Fibroblast of skin of left quadriceps (primary cell): ENCODE data around the gene TRIM63.

Source experiments
- DNase-seq, 2 experiments: peaks; one replicate each; pipeline ENCODE4 v3.0.0-alpha.2; 2013; ENCODE audit warnings: low read depth in 2 of 2

TRIM63 gene

DNA sequence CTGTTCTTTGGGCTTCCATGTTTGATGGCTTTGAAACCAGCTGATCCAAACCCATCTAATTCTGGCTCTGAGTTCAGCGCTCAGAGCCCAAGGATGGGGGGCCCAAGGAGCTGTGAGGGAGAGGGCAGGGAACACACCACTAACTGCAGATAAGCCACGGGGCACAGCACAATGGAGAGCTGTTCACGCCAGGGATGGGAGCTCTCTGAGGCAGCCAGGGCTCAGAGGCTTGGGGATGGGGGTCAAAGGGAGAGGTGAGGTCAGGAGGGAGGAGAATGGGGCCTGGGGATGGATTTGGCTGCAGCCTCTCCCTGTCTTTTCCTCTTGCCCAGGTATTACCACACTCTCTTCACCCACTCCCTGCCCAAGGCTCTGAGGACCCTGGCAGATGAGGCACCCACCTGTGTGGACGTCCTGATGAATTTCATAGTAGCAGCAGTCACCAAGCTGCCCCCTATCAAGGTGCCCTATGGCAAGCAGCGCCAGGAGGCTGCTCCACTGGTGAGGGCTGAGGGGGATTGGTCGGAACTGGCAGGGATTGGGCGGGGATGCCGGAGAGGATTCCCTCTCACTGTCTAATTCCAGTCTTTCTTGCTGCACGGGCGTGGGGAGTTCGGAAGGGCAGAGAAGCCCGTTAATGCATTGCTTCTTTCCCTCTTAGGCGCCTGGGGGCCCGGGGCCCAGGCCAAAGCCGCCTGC lies 32.8 kb downstream of the TRIM63 start:
- DNase-seq = no peak

- no peak for DNase-seq
Observed at GRCh38 chr1:26032656-26033357, 34.6 kb downstream of the TRIM63 start.

DNA sequence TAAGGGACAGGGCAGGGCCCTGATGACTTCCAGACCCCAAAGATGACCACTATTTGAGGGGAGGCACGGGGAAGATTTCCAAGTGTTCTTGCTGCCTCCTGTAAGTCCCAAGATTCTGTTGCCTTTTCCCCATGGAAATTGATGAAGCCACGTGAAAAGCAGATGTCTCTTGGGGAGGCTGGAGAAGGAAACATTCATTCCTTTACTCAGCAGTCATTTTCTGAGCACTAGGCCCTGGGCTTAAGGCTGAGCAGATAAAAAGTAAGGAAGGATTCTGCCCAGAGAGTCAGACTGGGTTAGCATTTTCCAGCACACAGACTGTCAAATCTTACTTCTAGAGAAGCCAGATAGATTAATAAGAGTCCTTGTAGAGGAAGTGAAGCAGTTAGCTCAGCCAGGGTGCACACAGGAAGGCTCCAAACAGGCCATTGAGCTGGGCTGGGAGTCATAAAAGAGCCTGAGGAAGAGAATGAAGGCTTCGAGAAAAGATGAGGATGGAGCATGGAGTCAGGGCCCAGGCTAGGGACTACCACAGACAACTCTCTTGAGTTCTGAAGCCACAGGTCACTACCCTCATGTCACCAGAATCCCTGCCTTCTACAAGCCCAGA lies 35.7 kb downstream of the TRIM63 start:
- peak; percentile 48 to 53 for DNase-seq

DNA sequence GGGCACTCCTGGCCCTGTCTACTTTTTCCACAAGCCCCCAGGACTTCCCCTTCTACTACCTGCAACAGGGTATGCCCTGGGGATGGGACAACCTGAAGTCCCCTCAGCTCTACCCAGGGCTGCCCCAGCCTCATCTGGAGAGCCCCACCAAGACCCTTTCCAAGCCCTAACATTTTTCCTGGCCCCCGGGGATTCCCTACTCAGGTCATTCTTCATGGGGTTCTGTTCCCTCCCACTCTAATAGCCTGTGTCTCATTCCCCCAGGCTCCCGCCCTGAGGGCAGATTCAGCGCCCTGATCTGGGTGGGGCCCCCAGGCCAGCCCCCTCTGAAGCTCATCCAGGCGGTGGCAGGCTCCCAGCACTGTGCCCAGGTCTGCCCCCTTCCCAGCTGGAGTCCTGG lies 36.2 kb downstream of the TRIM63 start:
- no peak for DNase-seq

DNA sequence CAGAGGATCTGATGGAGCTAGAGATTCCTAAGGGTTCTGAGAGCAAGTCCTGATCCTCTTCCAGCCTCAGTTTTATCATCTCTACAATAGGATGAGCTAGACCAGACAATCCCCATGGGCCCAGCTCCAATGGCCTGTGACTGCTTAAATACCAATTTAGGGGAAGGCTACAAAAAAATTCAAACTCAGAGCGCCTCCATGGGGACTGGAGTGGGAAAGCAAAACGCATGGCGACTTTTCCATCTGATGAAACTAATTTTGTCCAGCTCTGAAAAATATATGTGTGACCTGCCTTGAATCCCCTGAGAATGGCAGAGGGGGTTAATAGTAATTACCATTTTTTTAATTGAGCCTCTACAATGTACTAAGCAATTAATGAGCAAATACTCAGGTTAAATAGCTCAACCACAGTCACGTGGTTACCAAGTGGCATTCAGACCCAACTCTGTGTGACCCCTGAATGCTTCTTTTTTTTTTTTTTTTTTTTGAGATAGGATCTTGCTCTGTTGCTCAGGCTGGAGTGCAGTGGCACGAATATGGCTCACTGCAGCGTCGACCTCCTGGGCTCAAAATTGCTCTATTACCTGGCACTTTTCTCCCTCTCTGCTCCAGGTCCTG lies 37.5 kb downstream of the TRIM63 start:
- DNase-seq = no peak

- DNase-seq = no peak
Observed at GRCh38 chr1:26029054-26029863, 38.2 kb downstream of the TRIM63 start.

GRCh38 chr1:26028490-26028980 lies 38.9 kb downstream of the TRIM63 start:
- DNase-seq = no peak

GRCh38 chr1:26027716-26028489 lies 39.5 kb downstream of the TRIM63 start:
- no peak for DNase-seq

- no peak for DNase-seq
Observed at GRCh38 chr1:26025517-26025916, 41.9 kb downstream of the TRIM63 start.

DNA sequence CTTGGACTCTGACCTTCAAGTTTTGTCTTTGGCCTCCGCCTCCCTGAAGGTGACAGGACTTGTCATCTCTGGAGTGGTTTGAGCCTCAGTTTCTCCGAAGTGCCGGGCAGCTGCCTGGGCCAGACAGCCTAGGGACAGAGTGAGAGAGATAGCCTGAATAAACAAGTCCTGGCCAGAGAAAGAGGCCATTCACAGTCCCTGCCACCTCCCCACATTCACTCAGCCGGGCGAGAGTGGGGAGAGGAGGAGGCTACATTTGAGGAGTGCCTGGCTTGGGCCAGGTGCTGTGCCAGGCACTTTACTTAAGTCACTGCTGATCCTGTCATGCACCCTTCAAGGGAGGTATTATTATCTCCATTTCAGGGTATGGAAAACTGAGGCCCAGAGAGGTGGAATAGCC lies 42.4 kb downstream of the TRIM63 start:
- DNase-seq = no peak

DNA sequence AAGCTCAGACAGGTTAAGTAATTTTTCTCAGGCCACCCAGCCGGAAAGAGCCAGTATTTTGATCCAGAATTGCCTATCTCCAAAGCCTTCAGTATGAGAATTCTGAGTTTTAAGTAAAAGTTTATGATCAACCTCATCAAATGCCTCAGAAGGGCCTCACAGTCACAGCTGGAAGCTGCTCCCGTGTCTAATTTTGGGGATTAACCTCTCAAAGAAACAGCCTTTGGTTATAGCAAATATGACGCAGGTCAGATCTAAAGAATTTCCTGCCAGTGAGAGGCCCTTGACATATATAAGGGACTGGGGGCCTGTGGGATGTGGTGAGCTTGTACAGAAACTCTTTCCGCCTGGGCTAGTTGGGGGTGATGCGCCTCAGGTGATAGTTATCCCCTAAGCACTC lies 43.6 kb downstream of the TRIM63 start:
- DNase-seq = no peak

DNA sequence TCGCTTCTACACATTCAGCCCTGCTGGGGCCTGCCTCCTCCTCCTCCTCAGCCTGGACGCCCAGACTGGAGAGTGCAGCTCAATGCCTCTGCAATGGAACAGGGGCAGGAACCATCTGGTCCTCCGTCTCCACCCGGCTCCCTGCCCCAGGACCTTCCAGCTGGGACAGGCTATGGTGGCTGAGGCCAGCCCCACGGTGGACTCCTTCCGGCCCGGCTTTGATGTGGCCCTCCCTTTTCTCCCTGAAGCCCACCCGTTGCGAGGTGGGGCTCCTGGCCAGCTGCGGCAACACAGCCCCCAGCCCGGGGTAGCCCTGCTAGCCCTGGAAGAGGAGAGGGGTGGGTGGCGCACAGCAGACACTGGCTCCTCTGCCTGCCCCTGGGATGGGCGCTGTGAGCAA lies 44.4 kb downstream of the TRIM63 start:
- no peak for DNase-seq

DNA sequence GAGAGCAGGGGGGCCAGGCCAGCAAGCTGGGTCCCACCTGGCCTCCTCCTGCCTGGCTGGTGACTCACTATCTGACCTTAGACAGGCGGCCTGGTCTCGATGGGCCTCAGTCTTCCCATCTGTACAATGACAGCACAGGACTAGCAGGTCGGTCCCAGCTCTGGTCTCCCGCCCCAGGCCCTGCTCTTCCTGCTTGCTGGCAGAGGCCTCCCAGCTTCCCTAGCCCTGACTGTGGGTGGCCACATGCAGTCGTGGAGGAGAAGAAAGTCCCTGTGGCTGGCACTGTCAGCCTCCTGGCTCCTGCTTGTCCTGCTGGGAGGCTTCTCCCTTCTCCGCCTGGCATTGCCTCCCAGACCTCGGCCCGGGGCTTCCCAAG lies 45.0 kb downstream of the TRIM63 start:
- DNase-seq = no peak

GRCh38 chr1:26021647-26022403 lies 45.6 kb downstream of the TRIM63 start, which contains the start of gene EXTL1:
TSS of gene EXTL1 (plus strand) at chr1:26021775. CDS start at chr1:26022647, 872 bp downstream.
- no peak for DNase-seq

DNA sequence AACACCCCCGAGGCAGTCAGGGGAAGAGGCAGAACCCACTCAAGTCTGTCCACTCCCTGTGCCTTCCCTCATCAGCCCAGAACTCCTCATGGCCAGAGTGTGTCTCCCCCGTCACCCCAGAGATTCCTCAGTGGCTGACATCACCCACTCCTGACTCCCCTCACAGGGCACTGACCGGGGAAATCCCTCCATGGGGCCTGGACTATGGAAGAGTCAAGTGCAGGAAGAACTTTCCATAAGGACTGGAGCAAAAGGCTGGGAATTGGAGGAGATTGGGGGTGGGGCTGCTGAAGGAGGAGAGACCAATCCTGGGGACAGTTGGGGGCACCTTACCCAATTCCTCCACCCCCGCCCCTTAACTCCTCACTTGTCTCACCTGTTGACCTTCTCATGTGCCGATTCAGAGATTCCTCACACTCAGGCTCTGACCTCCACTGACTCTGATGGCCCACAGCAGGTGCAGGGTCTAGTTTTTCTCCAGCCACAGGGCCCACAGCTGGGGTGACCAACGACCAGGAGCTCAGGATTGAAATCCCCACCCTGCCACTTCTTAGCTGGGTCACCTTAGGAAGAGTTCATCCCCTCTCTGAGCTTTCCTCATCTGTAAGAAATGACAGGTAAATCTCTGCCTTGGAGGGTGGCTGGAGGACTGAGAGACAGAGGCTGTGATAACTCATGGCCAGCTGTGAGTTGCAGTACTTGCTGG lies 46.3 kb downstream of the TRIM63 start:
- no peak for DNase-seq

- no peak for DNase-seq
Observed at GRCh38 chr1:26020330-26020768, 47.1 kb downstream of the TRIM63 start.

DNA sequence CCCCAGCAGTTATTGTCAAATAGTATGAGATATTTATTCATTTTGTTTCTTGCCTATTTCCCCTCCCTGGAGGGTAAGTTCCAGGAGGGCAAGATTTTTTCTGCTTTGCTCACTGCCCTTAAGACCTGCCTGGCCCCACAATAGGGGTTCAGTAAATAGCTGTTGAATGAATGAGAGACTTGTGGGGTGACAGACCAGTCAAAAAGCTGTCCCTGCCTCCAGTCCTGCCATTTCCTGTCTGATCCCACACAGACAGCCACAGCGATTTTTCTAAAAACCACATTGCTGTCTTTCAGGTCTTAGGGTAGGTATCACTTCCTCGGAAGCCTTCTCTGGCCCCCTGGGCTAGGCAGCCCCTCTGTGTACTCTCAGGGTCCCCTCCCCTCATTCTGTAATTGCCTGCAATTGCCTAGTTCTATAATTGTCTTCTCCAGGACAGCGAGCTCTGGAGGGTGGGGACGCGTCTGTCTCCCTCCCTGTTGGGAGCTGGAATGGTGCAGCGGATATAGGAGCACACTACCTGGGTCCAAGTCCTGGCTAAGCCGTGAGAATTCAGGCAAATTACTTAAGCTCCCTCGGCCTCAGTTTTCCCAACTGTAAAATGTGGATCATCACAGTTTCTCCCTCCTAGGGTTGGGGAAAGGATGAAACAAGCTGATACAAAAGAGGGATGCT lies 47.7 kb downstream of the TRIM63 start:
- no peak for DNase-seq

DNA sequence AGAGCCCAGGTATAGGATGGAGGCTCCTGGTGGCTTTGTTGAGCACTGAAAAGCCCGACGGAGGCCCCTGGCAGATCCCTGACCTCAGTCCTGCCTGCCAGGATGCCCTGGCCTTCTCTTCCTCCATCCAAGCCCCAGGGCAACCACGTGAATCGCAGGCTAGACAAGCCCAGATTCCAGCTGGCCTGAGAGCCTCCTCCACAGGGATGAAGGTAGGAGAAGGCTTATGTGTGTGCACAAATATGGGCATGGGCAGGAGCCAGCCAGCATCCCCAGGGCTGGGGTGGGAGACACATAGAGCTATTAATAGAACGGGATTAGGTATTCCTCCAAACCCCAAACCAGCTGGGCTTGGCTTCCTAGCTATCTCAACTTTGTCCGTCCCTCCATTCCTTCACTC lies 49.8 kb downstream of the TRIM63 start:
- DNase-seq = peak in 1 of 2 experiments; percentile 43
